GM13977 (cell line): ENCODE results near the gene SEMA3D.

Experiments used
- DNase-seq: peaks from one replicate; pipeline ENCODE4 v3.0.0; 2012; ENCODE audit warnings: low spot score
- in situ Hi-C: fragments of 300-500 bp; cut with MboI; formaldehyde crosslinking; loops from one replicate; pipeline ENCODE4 v1.12.0; 2022; ENCODE audit warnings: low sequenced_read_pairs, low pct_unique_long_range_greater_than_20kb, mixed read lengths, inconsistent platforms; ENCODE audit not compliant: unreplicated experiment
- TF ChIP-seq, protein P1 (sequence below): IDR thresholded peaks from 2 replicates; pipeline ENCODE4 v1.5.1; 2012; ENCODE audit warnings: mild to moderate bottlenecking, control low read depth; ENCODE audit not compliant: insufficient read depth; ENCODE audit errors: extremely low read depth, missing control alignments

The SEMA3D gene

DNA sequence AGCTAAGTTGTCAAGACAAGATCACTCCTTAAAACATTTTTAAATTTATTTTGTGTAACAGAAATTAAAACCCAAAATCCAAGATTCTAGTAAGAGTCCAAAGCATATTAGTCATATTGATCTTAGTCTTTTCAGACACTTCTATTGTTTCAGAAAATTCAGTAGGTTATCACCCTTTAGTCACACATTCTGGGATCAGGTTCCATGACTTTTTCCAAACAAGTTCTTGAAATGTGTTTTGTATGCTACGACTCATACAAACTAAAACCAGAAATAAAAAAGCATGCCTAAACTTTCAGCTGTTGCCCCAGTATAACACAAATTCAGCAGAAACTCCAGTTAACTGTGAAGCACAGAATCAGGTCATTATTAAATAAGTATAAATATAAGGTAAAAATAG is 10.7 kb downstream of the SEMA3D start:
- in situ Hi-C loops = no loop called here
- no peak for DNase-seq
- TF ChIP-seq, protein P1, sequence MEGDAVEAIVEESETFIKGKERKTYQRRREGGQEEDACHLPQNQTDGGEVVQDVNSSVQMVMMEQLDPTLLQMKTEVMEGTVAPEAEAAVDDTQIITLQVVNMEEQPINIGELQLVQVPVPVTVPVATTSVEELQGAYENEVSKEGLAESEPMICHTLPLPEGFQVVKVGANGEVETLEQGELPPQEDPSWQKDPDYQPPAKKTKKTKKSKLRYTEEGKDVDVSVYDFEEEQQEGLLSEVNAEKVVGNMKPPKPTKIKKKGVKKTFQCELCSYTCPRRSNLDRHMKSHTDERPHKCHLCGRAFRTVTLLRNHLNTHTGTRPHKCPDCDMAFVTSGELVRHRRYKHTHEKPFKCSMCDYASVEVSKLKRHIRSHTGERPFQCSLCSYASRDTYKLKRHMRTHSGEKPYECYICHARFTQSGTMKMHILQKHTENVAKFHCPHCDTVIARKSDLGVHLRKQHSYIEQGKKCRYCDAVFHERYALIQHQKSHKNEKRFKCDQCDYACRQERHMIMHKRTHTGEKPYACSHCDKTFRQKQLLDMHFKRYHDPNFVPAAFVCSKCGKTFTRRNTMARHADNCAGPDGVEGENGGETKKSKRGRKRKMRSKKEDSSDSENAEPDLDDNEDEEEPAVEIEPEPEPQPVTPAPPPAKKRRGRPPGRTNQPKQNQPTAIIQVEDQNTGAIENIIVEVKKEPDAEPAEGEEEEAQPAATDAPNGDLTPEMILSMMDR = no peak

GRCh38 chr7:85175217-85175616 is 11.6 kb downstream of the SEMA3D start:
- TF ChIP-seq, protein P1 = no peak
- no peak for DNase-seq
- in situ Hi-C loops = no loop called here

- in situ Hi-C loops = no loop called here
- no peak for DNase-seq
These were observed 14.3 kb downstream of the SEMA3D start for GRCh38 chr7:85172530-85172941.

GRCh38 chr7:85167636-85168035 is 19.2 kb downstream of the SEMA3D start:
- no peak for DNase-seq
- in situ Hi-C loops = no loop called here

More at GRCh38 chr7:85172530-85172941, 14.3 kb downstream of the SEMA3D start:
- TF ChIP-seq, protein P1 = no peak

GRCh38 chr7:85165263-85165662 is 21.6 kb downstream of the SEMA3D start:
- no peak for DNase-seq
- TF ChIP-seq, protein P1 = no peak
- in situ Hi-C loops = no loop called here

More at GRCh38 chr7:85167636-85168035, 19.2 kb downstream of the SEMA3D start:
- TF ChIP-seq, protein P1 = no peak

DNA sequence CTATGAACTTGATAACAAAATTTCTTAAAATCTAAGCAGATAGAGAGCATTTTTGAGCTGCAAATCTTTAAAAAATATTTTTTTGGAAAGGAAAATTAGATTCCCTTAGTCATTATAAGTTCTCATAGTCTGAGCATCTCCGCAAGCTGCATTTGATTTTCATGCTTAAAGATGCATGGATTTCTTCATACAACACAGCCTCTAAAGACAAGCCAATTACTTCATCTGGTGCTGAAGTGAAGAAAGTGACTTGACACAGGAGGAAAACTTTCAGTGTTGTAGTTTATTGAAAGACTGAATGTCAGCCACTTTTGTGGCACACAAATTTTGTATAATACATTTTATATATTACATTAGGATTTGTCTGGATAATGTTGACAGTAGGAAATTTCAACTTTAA is 22.5 kb downstream of the SEMA3D start:
- TF ChIP-seq, protein P1 = no peak
- DNase-seq = no peak
- in situ Hi-C loops = no loop called here

DNA sequence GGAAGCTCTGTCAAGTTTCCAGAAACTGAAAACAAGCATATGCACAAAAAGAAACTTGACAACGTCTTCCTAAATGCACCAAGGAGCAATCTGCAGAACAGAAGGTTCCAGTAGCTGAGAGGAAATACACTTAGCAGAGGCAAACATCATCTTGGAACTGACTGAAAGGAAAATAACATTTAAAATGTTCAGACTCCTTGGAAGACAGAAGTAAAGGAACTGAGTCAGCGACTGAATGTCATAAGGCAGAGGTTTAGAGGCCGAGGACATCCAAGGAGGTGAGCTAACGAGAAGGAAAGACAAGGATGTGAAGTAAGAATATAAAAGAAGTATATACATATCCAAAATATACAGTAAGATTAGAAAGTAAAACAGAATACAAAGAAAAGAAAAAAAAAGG is 24.1 kb downstream of the SEMA3D start:
- DNase-seq = no peak
- in situ Hi-C loops = no loop called here
- TF ChIP-seq, protein P1 = no peak
